ENCODE results near the gene OTOF.

GRCh38 chr2:26453421-26454329 is 24.2 kb downstream of the OTOF start:
- TF ChIP-seq CTCF (IDR thresholded peaks at IDR 0.05) (no peak), TP53 (CRISPR knock-in tag; IDR thresholded peaks at IDR 0.05) (no peak)

Data from A549 (cell line).